ENCODE data around the gene ADCY10.

- TF ChIP-seq POLR2AphosphoS5 (IDR thresholded peaks at IDR 0.05) (no peak), TAF1 (IDR thresholded peaks at IDR 0.05; ENCODE audit: low read depth) (no peak)
These were observed 123.8 kb downstream of the ADCY10 start for GRCh38 chr1:167790117-167790516.

All from neural cell (in vitro differentiated cells).